GM12878 (cell line): ENCODE data around the gene TP73.
"Not testable (repeated sequence)": the region's sequence is repeated elsewhere in the genome, so short reads cannot be mapped to it uniquely, and the experiment has no call there.

ENCODE experiments used
- ATF2 ChIP-seq: IDR thresholded peaks from 2 replicates; pipeline ENCODE4 v1.6.1; 2012; ENCODE audit warnings: low read length, inconsistent platforms
- CTCF ChIP-seq, 3 experiments: IDR thresholded peaks in 2 of 3; conservative IDR thresholded peaks in 1 of 3; 2 replicates each; pipeline ENCODE4 v1.5.1; 2011; ENCODE audit warnings: low read depth in 3 of 3, low read length in 3 of 3, mild to moderate bottlenecking in 3 of 3, control low read depth in 2 of 3, moderate library complexity in 2 of 3, inconsistent platforms in 1 of 3, mixed read lengths in 1 of 3; ENCODE audit not compliant: control insufficient read depth in 2 of 3, insufficient read depth in 1 of 3; ENCODE audit errors: extremely low read depth in 1 of 3
- CUX1 ChIP-seq: IDR thresholded peaks from 2 replicates; pipeline ENCODE4 v1.6.1; 2012; ENCODE audit warnings: improper control_type of control experiment, low read depth, low read length; ENCODE audit not compliant: insufficient replicate concordance
- NFYB ChIP-seq: IDR thresholded peaks from 2 replicates; pipeline ENCODE4 v1.6.1; 2011; ENCODE audit warnings: low read depth, mild to moderate bottlenecking, low read length, improper control_type of control experiment, moderate library complexity; ENCODE audit not compliant: insufficient read depth
- SMARCA5 ChIP-seq: fragments of 450-650 bp; IDR thresholded peaks from 2 replicates; pipeline ENCODE4 v1.6.1; 2017; ENCODE audit warnings: mild to moderate bottlenecking

GRCh38 chr1:3621151-3621671 lies 31.1 kb upstream of the TP73 start:
- TF ChIP-seq NFYB, ATF2, CUX1, SMARCA5: not testable (repeated sequence)
- peak; percentile 42 to 65 (median 52) for TF ChIP-seq CTCF (IDR thresholded peaks at IDR 0.05 in 2 of 3, conservative IDR thresholded peaks at IDR 0.05 in 1 of 3; ENCODE audit: control insufficient read depth in 2 of 3, extremely low read depth in 1 of 3, insufficient read depth in 1 of 3, low read depth in 3 of 3, low read length in 3 of 3)
